ENCODE results near the gene SYNJ2.

SYNJ2 gene

DNA sequence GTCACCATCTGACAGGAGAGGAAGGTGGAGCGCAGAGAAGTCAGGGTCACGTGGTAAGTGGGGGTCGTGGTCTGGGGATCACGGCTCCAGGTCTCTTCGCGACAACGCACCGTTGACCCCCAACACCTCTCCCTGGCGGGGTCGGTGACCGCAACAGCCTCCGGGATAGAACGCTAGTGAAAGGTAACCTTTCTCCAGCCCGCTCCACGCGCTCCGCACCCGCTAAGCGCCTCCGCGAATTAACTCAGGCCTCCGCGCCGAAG, 600 bp upstream of the SYNJ2 start:
- H3K4me3 ChIP-seq (ENCODE audit: low read length) = peak overlapping the region; percentile 75; the same call in 1 of the 2 replicates
- TF ChIP-seq ZNF274 (IDR thresholded peaks at IDR 0.05; ENCODE audit: low read depth, low read length) = no peak

DNA sequence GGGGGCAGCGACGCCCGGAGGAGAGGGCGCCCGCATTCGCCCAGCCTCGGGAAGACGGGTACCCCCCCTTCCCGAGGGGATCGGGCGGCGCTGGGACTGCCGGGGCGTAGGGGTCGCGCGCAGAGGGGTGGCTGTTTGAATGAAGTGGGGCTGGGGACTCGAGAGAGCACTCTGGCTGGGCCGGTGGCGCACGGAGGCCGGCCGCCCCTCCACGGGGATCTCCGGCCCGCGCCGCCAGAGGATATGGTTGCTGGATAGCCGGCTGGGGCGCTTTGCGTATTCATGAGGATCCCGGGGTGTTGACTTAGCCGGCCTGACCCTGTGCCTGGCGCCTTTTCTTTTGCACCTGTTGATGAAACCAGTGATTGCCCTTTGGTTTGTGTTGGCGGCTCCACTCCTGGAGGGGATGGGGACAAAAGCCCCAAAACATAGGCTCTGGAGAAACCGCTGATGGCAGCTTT, 469 bp downstream of the SYNJ2 start:
- H3K4me3 ChIP-seq (ENCODE audit: low read length) = peak overlapping the region; percentile 75
- TF ChIP-seq ZNF274 (IDR thresholded peaks at IDR 0.05; ENCODE audit: low read depth, low read length) = no peak

DNA sequence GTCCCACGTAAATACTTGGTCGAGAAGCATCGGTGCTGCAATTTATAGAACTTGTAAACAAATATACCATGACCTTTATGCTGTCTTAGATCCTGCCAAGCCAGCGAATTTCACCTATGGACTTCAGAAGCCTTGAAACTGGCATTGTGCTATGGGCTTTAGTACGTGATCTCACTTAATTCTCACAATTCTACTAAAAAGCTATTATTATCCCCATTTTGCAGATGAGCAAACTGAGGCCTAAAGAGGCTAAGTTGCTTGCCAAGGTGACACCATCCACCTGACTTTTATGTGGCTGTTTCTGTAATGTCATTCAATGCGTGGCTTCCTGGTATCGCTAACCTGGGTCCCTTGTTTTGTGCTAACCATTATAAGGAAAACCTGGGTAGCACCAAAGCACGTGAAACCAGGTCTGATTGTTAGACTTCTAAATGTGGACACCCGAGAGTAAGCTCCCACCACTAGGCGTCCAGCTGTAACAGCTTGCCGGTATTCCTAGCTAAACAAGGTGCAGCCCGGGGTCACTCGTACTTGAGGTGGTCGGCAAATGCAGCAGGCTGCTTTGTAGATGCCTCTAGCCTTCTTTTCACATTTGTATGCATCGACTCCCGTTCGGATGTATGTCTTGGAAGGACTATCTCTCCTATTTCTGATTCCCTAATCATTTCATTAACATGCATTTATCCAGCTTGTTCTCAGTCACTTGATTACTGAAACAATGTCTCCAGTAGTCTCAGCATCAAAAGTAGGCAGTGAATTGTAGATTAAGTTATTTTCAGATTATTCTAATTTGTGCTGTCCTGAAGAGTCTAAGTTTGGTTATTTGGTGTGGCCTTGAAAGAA, 1.1 kb downstream of the SYNJ2 start:
- TF ChIP-seq ZNF274 (IDR thresholded peaks at IDR 0.05; ENCODE audit: low read depth, low read length) = no peak
- peak overlapping the region; percentile 75; the same call in 1 of the 2 replicates for H3K4me3 ChIP-seq (ENCODE audit: low read length)

DNA sequence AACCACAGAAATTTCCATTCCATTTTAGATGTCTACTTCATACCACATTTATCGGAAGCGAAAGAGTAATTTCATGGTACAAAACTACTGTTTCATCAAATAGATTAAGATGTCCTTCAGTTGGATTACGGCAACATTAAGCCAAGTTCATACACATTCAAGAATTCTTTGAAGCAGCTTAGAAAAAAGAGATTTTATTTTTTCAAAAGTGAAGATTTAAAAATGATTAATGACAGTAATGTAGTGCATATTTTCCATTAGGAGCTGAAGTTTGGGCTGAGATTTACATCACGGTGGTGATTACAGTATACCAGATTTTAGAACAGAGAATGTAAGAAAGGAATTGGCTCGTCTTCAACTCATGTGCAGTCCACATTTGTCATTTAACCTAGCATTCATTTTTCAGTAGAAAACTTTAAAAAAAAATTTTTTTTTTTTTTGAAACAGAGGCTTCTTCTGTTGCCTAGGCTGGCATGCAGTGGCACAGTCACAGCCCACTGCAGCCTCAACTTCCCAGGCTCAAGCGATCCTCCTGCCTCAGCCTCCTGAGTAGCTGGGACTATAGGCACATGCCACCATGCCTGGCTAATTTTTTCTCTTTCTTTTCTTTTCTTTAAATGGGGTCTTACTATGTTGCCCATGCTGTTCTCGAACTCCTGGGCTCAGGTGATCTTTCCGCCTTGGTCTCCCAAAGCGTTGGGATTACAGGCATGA, 1.9 kb downstream of the SYNJ2 start:
- H3K4me3 ChIP-seq (ENCODE audit: low read length) = no peak overlapping the region
- TF ChIP-seq ZNF274 (IDR thresholded peaks at IDR 0.05; ENCODE audit: low read depth, low read length) = no peak

DNA sequence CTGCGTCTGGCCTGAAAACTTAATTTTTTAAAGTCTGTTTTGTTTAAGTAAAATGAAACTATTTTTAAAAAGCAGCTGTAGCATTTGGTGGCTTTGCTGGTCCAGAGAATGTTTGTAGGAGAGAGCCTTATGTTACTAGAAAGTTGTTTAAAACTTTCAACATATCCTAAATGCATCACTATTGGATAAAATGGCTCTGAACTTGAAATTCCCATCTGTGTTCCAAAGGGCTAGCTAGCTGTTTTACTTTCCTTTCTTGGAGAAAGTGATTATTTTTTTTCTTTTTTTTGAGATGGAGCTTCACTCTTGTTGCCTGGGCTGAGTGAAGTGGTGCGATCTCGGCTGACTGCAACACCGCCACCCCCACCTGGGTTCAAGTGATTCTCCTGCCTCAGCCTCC, 2.5 kb downstream of the SYNJ2 start:
- H3K4me3 ChIP-seq (ENCODE audit: low read length) = no peak overlapping the region
- TF ChIP-seq ZNF274 (IDR thresholded peaks at IDR 0.05; ENCODE audit: low read depth, low read length) = no peak

DNA sequence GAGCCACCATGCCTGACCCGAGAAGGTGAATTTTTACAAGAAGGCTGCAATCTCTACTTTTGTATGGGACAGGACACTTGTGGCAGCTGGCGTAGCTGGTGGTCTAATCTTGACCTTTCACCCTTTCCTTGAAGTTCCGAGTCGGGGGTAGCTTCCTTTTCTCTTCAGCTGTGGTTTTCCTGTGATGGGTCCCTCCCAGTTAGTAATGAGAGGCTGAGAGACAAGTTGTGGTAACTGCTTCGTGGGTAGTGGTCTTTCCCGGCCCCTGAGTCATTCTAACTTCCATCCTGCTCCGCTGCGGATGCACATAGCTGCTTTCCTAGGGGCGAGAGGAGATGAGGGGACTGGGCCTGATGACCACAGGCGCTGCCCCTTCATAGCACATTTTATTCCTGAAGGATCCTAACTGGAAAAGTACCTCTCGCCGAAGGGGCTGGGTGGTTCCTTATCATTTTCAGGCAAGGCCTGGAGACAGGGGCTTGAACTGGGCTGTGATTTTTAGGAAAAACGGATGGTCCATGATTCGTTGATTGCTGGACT, 3.1 kb downstream of the SYNJ2 start:
- no peak for TF ChIP-seq ZNF274 (IDR thresholded peaks at IDR 0.05; ENCODE audit: low read depth, low read length)

DNA sequence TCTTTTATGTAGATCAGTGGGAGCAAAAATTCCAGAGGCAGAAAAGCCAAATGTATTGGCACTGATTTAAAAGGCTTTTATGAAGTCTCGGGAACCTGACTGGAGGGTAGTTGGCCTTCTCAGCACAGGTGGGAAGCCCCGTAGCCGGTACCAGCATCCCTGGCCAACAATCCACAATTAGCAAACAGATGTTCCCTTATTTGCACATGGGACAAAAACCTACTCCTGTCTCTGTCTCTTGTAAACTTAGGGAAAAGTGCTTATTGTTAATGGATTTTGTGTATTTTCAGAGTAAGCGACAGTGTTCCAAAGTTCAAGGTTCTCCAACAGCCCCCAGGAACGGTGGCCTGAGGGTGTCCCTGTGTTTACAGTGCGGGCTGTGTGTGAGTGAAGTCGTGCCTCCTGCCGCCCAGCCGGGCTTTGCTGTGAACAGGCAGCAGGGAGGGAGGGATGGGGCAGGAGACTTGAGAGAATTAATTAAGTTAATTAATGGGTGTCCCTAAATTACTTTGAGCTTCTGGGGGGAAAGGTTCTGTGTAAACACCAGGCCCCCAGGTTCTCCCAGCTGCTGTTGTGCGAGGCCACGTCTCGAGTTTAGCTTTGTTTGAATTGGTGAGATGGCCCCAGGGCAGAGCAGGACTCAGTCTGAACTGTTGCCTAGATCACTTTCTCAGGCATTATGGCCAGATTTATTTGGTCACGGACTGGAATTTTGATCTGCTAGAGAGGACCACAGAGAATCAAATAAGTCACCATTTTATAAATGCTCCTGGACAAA, 3.9 kb downstream of the SYNJ2 start:
- TF ChIP-seq ZNF274 (IDR thresholded peaks at IDR 0.05; ENCODE audit: low read depth, low read length) = no peak
- H3K4me3 ChIP-seq (ENCODE audit: low read length) = no peak overlapping the region

More for the DNA sequence above, 3.1 kb downstream of the SYNJ2 start:
- H3K4me3 ChIP-seq (ENCODE audit: low read length) = no peak overlapping the region

DNA sequence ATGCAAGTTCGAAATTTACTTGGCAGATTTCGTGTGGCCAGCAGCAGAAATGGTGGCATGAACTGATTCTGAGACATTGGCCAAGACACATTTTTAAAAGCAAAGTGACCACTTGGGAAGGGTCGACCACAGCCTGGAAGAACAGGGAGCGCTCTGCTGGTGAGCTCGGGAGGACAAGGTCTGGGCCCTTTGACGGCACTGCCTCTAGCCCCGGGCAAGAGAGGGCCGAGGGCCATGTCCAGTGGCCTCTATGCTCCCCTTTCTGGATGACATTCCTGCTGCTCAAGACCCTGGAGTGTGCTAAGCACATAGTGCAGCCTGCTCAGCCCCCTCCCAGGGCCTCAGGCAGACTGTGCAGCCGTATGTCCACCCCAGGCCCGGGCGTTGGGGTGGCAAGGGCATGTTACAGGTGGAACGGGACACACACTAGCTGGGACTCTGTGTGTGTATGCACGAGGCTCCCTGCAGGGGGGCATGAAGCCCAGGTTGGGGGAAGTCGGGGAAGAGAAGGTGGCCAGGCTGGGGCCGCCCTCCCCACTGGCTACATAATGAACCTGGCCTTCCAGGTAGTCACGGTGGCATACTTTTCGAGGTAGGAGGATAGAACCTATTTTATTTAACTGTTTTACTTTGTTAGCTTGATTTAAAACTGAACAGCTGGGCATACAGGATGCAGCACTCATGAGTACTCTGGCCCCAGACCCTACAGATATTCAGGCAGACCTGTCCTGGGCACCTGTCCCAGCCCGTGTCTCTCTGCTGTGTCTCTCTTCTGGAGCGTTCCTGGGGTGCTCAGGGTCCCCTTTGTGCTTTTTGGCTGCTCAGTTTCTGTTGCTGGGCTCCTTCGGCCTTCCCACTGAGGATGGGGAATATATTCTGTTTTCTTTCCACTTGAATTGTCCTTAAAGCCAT, 6.4 kb downstream of the SYNJ2 start:
- H3K4me3 ChIP-seq (ENCODE audit: low read length) = no peak overlapping the region

DNA sequence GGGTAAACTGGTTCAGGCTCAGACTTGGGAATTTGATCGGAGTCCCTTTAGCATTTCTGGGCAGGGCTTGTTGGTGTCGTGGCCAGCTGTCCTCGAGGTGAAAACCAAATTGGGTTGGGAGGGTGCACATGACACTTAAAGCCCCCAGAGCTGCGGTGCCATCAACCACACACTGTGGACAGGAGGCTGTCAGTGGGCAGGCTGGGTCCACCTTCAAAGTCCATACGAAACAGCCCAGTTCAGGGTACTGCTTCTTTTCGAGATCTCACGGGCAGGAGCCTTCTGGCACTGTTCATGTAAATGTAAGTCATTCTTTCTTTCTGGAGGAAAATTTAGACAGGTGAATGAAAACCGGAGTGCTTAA, 7.0 kb downstream of the SYNJ2 start:
- no peak for TF ChIP-seq ZNF274 (IDR thresholded peaks at IDR 0.05; ENCODE audit: low read depth, low read length)

More for the DNA sequence above, 6.4 kb downstream of the SYNJ2 start:
- TF ChIP-seq ZNF274 (IDR thresholded peaks at IDR 0.05; ENCODE audit: low read depth, low read length) = no peak

DNA sequence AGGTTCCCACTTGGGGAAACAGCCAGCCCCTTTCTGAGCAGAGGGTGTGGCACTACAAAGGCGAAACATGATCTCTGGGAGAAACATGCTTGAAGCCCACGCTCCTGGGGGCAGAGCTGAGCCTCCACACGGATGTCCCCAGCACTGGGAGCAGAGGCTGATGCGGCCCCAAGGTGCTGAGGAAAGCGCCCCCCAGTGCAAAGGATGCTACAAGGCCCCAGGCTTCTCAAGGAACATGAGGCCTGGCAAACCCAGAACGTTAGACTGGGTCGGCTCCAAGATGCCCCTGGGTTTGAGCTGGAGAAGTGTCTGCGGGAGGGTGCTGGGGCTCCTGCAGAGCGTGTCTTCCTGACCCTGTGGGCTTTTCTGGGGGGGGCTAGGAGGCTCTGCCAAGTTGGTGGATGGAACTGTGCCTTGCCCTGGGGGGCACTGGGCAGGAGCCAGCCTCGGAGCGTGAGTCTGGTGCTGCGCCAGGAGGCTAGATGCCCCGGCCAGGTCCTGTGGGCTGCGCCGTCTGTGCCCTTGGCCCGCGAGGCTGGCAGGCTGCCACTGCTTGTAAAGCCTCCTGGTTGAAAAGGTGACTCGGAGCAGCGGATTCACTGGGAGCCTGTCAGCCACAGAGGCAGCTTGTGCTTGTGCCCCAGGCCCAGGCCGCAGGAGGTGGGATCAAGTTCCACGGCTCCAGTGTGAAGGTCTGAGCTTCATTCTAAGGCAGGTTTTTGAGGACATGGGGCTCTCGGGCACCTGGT, 8.1 kb downstream of the SYNJ2 start:
- H3K4me3 ChIP-seq (ENCODE audit: low read length) = no peak overlapping the region
- TF ChIP-seq ZNF274 (IDR thresholded peaks at IDR 0.05; ENCODE audit: low read depth, low read length) = no peak

More for the DNA sequence above, 7.0 kb downstream of the SYNJ2 start:
- H3K4me3 ChIP-seq (ENCODE audit: low read length) = no peak overlapping the region

DNA sequence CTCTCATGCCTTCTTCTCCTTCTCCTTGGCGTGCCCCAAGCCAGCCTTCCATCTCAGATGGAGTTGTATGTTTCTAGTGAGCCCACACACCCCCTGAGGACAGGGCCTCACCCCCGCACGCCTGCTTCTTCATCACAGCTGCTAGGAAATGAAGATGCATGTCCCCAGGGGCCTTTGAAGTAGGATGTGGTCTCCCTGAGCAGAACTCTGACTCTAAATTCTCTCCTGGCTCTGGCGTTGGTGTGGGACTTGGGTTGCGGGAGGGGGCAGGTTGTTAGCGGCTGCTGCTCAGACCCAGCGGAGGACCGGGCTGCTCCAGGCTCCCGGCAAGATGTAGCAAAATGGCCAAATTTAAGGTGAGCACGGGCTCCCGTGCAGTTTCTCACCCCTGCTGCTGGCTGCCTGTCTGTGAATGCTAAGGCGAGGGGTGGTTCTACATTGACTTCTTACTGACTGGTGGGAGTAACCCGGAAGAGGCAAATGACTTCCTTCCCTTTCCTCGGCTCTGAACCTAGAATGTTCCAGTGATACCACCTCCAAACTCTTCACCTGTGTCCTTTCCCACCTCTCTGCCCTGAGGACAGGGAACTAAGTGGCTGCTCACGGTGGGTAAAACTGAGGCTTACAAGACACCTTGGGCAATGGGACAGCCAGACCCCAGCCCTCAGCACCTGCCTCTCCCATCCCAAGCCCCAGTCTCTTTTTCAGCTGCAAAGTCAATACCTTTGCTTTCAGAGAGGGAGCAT, 8.8 kb downstream of the SYNJ2 start:
- no peak overlapping the region; the same call in 1 of the 2 replicates for H3K4me3 ChIP-seq (ENCODE audit: low read length)
- TF ChIP-seq ZNF274 (IDR thresholded peaks at IDR 0.05; ENCODE audit: low read depth, low read length) = no peak

DNA sequence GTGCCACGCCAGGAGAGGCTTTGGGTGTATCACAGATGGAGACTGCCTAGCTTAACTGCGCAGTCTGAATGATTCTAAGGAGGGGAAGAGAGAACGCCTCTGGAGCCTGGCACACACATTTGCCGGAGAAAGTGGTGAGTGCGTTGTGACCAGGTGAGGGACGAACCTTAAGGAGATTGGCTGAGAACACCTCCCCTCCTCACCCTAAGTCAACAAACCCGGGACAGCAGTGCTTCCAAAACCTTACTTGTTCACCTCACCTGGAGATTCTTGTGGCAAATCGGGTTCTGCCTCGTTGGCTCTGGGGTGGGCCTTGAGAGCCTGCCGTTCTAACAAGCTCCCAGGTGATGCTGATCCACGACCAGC, 9.4 kb downstream of the SYNJ2 start:
- no peak overlapping the region for H3K4me3 ChIP-seq (ENCODE audit: low read length)
- no peak for TF ChIP-seq ZNF274 (IDR thresholded peaks at IDR 0.05; ENCODE audit: low read depth, low read length)
